GM21526 (cell line): ENCODE measurements around the gene ZNHIT6.
"Not testable (repeated sequence)": the region's sequence is repeated elsewhere in the genome, so short reads cannot be mapped to it uniquely, and the experiment has no call there.

Source experiments
- ATAC-seq: cut with Tn5 transposase; IDR thresholded peaks from one replicate; pipeline ENCODE4 v1.9.1; 2021; ENCODE audit warnings: moderate library complexity; ENCODE audit not compliant: unreplicated experiment, low FRiP score

ZNHIT6 gene, protein sequence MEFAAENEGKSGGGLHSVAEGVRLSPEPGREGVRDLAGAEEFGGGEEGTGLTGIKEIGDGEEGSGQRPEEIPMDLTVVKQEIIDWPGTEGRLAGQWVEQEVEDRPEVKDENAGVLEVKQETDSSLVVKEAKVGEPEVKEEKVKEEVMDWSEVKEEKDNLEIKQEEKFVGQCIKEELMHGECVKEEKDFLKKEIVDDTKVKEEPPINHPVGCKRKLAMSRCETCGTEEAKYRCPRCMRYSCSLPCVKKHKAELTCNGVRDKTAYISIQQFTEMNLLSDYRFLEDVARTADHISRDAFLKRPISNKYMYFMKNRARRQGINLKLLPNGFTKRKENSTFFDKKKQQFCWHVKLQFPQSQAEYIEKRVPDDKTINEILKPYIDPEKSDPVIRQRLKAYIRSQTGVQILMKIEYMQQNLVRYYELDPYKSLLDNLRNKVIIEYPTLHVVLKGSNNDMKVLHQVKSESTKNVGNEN

DNA sequence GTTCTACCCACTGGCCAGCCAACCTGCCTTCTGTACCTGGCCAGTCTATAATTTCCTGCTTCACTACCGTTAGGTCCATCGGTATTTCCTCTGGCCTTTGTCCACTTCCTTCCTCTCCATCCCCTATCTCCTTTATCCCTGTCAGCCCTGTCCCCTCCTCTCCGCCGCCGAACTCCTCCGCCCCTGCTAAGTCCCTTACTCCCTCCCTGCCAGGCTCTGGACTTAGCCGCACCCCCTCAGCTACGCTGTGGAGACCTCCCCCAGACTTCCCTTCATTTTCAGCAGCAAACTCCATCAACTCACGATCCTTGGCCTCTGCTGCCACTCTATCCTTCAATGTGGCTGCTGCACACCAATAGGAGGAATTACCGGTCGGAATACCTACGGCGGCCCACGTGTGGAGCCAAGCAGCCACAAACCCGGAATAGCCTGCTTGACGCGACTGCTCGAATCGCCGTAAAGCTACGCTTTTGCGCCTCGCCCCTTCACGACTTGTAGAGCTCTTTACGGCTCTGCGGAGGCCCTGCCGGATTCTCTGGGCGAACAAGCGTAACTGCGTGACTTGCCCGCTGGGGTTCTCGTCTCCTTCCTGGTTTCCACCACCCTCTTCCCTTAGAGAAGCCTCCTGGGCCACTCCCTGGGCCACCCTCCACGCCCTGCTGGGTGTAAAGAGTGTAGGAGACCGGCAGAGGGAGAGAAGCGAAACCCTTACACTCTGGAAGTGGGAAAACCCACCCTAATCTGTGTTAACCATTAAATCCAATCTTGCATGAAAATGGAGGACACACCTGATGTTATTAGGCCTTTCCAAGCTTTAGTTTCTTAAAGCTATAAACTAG, at the start of gene ZNHIT6:
Gene ZNHIT6 (minus strand): TSS at position 444 of the 839 bp plus-strand sequence. CDS start 149 bp downstream, at position 295.
- ATAC-seq: peak; percentile 86

DNA sequence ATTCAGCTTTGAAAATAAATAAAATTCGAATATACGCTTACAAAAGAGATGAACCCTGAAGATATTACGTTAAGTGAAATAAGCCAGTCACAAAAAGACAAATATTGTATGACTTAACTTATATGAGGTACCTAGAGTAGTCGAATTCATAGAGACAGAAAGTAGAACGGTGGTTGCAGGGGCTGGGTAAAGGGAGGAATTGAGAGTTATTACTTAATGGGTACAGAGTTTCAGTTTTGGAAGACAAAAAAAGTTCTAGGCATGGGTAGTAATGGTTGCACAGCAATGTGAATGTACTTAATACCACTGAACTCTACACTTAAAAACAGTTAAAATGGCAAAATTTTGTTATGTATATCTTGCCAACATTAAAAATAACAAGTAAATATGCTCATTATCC, 48.6 kb upstream of the ZNHIT6 start:
- no peak for ATAC-seq

DNA sequence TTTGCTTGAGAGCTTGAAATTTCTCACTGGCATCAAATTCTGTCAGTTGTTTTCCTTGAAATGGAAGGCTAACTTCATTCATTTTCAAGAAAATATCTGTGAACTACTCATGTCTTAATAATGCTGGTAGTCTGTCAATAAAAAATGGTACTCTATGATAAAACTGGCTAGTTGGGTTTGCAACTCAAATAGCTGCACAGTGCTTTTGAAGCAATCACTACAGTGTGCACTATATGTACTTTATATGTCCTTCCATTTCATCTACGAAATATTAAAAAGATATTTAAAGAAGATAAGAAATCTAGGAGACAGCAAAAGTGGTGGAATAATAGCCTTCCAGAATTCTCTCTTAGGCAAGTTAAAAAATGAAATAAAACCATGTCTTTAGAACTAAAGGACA, 39.9 kb upstream of the ZNHIT6 start:
- no peak for ATAC-seq

DNA sequence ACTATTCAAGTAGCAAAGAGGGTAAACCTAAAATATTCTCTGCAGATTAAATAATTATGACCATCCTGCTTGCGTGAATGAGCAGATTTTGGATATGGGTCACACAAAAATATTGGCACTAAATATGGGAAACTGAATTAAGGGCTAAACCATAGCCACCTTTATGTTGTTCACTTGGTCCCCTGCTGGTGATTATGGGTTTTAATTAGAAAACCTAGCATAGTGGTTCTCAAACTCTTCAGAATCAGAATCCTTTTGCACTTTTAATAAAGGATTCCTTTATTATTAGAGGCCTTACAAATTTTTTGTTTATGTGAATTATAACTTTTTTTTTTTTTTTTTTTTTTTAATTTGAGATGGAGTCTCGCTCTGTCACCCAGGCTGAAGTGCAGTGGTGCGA, 38.5 kb upstream of the ZNHIT6 start:
- no peak for ATAC-seq

DNA sequence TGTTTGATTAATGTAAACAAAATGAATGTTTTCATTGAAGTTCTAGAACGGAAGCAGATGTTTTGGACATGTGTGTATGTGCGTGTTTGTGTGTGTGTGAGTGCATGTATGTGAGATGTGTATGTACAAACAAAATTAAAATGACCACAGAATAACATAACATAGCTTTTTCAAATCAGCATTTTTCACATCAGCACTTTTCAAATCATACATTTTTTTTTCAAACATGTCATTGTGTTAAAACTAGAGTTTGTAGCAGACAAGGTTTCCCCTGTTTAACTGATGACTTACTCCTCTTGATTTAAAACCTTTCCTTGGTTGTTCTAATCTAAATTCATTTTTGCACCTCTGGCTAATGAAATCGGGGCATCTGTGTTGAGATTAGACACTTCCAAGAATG, 35.6 kb upstream of the ZNHIT6 start:
- ATAC-seq: no peak

DNA sequence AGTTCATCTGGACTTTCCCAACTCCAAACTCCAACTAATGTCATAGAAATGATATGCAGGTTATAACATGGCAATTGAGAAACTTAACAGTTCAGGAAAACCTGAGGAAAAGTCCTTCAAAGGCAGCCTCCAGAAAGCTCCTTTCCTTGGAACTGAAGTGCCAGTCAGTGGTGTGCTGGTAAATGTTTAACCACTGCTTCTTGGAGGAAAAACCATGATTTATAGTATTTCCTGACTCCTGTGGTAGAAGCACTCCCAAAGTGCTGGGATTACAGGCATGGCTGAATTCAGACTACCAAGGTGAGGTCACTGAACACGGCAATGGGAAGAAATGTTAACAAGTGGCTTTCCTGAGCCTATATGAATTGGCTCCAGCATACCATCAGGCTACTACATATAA, 26.7 kb upstream of the ZNHIT6 start:
- ATAC-seq: no peak

DNA sequence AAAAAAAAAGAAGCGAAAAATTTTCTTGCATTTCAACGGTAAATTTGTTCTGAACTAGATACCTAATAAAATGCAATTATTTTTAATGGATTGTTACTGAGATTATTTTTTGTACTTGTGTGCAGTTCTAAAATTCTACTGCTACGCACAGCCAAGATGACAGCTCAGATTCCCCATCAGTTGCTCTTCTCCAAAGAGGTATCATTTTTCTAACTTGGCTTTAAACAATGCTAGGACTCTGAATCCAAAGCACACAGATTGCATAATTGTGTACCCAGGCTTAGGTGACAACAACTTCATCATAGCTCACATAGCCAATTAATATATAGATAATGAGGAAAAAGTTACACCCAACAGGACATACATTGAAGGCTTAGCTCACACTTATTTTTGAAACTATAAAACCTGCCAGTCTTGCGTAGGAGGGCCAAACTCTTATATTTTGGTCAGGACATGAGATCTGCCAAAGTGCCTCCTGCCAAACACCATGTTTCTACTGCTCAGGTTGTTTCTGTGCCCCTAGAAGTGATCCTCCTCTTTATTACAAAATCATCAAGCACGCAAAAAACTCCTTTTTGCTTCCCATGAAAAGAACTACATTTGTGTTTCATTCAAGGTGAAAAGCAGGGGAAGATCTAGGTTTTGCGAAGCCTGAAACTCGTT, 10.6 kb upstream of the ZNHIT6 start:
- ATAC-seq: no peak

DNA sequence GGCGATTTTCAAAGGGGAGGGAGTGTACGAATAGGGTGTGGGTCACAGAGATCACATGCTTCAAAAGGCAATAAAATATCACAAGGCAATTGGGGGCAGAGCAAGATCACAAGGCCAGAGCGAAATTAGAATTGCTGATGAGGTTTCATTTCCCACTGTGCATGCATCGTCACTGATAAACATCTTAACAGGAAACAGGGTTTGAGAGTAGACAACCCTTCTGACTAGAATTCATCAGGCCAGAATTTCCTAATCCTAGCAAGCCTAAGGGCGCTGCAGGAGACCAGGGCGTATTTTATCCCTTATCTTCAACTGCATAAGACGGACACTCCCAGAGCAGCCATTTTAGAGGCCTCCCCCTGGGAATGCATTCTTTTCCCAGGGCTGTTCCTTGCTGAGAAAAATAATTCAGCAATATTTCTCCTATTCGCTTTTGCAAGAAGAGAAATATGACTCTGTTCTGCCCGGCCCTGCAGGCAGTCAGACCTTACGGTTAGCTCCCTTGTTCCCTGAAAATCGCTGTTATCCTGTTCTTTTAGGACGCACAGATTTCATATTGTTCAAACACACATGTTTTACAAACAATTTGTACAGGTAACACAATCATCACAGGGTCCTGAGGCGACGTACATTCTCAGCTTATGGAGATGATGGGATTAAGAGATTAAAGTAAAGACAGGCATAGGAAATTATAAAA, 6.3 kb upstream of the ZNHIT6 start:
- not testable (repeated sequence) for ATAC-seq

DNA sequence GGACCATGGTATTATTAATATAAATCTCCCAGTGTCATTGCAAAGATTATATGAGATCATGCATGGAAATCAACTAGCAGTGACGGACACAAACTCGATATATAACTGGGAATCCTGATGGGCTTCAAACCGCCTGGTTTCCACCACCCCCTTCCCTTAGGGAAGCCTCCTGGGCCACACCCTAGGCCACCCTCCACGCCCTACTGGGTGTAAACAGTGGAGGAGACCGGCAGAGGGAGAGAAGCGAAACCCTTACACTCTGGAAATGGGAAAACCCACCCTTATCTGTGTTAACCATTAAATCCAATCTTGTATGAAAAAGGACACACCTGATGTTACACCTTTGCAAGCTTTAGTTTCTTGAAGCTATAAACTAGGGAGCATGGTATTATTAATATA, 595 bp upstream of the ZNHIT6 start:
- no peak for ATAC-seq

DNA sequence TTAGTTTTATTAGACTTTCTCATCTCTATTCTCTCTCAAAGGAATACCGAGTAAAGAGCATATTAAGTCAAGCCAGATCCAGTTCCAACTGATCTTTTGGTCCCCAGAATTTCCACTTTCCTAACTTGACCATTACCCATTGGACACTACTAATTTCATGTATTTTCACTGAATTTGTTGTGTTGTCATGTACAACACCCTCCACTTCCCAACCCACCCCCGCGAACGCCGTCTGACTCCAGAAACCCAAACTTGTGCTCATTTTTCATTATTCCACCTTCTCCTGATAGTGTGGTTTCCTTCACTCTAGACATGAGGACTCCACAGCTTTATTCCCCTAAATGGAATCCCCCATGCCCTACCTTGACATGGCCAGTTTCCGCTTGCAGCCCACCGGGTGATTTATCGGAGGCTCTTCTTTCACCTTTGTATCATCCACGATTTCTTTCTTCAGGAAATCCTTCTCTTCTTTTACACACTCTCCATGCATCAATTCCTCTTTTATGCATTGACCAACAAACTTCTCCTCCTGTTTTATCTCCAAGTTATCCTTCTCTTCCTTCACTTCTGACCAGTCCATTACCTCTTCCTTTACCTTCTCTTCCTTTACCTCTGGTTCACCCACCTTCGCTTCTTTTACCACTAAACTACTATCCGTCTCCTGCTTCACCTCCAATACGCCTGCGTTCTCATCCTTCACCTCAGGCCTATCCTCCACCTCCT, 805 bp downstream of the ZNHIT6 start:
- no peak for ATAC-seq

DNA sequence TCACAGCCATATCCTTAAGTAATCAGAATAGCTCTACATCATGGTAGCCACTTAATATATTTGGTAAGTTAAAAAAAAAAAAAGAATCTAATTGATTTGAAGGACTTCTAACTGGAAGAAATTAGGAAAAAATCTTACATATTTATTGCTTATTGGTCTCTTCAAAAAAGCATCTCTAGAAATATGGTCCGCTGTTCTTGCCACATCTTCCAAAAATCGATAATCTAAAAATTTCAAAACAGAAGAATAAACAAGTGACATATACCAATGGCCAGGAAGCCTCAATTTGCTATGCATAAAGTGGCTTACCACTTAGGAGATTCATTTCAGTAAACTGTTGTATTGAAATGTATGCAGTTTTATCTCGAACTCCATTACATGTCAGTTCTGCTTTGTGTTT, 2.3 kb downstream of the ZNHIT6 start:
- ATAC-seq: no peak

DNA sequence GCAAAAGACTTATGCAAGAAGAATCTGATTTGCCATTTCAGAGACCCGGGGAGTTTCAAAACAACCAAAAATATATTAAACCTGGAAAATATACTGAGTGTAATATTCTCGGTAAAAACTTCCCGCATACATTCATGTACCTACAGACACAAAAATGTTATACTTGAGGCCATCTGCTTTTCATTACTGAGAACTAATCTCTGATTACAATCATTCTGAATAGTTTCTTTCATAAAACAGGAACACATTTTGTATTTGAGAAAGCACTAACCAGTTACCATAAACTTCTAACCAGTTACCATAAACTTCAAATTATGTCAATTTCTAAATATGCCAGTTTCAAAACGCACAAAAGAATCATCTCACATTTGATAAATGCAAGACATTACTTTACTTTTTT, 7.8 kb downstream of the ZNHIT6 start:
- no peak for ATAC-seq

DNA sequence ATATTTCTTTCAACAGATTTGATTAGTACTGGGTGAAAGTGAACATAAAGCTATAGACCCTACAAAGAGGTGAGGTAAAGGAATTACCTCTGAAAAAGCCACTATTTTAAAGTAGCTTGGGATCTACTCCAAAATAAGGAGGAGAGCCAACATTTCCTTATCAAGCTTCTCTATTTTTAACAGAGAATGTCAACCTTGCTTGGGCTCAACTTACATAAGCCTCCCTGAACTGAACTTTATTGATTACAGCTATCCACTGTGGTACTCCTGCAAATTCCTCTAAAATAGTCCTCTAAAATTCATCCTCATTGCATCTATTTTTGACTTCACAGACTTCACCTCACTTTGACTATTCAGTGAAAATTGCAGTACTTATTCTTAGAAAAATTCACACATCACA, 10.3 kb downstream of the ZNHIT6 start:
- ATAC-seq: no peak

DNA sequence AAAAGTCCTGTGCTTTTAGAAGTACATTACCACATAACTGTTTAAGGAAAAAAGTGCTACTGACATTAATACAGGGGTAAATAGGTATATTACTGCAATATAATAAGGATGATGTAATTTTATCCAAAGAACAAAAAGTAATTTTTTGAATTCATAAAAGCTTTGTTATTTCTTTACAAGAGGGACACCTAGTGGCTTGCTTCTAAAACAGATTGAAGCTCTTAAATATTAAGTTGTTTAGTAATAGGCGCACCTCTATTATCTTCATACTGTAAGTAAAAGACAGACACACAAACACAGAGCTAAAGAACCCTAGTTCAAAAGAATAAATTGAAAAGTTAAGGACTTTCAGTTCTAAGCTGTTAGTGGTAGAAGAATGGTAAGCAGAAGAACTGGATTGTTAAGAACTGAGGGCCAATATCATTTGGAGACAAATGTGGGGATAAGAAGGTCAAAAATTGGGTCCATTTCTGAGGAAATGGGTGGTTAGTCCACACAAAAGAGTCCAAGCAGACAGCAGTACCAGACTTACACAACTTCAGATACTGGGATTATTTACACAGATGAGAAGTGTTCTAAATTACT, 15.4 kb downstream of the ZNHIT6 start:
- no peak for ATAC-seq

DNA sequence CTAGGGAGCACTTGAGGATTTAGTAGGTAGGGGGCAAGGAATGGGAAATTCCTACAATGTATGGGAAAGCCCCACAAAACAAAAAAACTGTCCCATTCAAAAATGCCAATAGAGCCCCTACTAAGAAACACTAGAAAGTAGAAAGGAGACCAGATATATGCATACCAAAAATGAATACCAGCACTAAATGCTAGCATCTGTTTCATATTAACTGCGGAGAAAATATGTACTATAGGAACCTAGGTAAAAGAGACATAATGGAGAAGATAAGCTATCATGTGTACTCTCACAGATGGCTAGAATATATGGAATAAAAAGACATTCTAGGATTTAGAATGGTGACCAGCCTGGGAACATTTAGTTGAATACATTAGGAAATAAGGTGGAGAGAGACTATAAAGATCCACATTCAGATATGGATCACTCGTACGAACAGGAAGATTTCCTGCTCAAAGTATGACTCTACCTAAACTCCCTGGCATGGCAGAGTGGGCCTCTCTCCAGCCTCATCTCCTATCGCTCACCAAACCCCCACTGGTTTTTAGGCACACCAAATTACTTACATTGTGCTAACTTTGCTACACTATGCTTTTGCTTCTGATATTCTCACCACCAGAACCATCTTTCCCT, 18.3 kb downstream of the ZNHIT6 start:
- ATAC-seq: no peak

DNA sequence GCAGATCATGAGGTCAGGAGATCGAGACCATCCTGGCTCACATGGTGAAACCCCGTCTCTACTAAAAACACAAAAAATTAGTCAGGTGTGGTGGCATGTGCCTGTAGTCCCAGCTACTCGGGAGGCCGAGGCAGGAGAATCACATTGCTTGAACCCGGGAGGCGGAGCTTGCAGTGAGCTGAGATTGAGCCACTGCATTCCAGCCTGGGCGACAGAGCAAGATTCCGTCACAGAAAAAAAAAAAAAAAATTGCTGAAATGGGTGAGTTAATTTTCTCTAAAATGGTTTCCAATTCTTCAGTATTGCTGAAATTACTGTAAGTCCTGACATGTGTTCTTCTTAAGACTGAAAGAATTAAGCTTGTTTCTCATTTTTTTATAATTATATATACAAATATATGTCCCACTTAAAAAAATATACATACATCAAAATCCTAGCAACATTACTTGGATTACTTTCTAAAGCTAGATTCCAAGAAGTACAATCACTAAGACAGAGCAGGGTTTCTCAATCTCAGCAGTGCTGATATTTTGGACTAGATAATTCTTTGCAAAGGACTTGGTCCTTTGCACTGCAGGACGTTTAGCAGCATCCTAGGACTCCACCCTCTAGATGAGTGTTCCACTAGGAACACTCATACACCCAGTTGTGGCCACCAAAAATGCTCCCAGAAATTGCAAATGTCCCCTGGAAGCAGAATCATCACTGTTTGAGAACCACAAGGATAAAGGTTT, 24.8 kb downstream of the ZNHIT6 start:
- ATAC-seq: no peak

DNA sequence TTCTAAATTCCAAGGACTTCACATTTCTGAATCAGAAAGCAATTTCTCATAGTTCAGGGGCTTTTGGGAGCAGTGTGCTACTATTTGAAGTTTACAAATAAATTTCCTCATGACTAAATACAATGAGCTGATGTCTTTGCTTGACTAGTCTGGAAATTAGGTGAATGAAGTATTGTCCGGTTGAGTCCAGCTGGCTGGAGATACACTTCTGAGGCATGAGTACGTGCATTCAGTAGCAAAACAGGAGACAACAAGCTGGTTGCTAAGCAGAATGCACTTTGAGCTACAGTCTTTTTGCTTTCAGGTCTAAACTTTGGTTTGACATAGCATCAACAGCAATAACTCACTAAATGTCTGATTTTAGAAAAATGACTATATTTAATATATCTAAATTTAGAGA, 27.1 kb downstream of the ZNHIT6 start:
- no peak for ATAC-seq

DNA sequence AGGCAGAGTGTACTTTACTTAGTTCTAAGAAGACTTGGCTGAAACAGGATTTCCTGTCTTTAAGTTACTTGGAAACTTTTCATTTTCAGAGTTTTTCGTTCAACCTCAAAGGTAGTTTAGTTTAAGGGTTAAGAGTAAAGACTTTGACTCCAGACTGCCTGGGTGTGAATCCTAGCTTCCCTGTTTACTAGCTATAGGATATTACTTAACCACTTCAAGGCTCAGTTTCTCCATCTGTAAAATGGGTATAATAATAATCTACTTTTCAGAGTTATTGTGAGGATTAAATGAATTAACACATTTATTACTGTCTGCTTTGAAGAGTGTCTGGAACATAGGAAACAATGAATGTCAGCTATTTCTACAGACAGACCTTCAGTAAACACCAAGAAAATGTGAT, 30.0 kb downstream of the ZNHIT6 start:
- no peak for ATAC-seq
